Choroid plexus epithelial cell (primary cell): ENCODE measurements around the gene RGS7.

ENCODE experiments used
- DNase-seq: peaks from one replicate; pipeline ENCODE4 v3.0.0-alpha.2; 2010; ENCODE audit warnings: low read depth
- H3K4me3 ChIP-seq: 2 replicates; pipeline ENCODE4 v1.5.1; 2011; ENCODE audit warnings: low read depth, mild to moderate bottlenecking, control low read depth, low read length, moderate library complexity
- CTCF ChIP-seq: conservative IDR thresholded peaks from 2 replicates; pipeline ENCODE4 v1.5.1; 2011; ENCODE audit warnings: low read depth, mild to moderate bottlenecking, control low read depth, inconsistent platforms, low read length, moderate library complexity

RGS7 gene

GRCh38 chr1:241181971-241182370 is 175.0 kb downstream of the RGS7 start:
- no peak for TF ChIP-seq CTCF
- no peak overlapping the region for H3K4me3 ChIP-seq
- DNase-seq = no peak

GRCh38 chr1:241181471-241181870 is 175.5 kb downstream of the RGS7 start:
- DNase-seq = no peak
- no peak for TF ChIP-seq CTCF
- H3K4me3 ChIP-seq = no peak overlapping the region

- DNase-seq = no peak
- H3K4me3 ChIP-seq = no peak overlapping the region
- no peak for TF ChIP-seq CTCF
Observed at GRCh38 chr1:241180569-241180968, 176.4 kb downstream of the RGS7 start.

- no peak for DNase-seq
- no peak for TF ChIP-seq CTCF
Observed at GRCh38 chr1:241177660-241178059, 179.3 kb downstream of the RGS7 start.

GRCh38 chr1:241172486-241172885 is 184.5 kb downstream of the RGS7 start:
- no peak for DNase-seq
- H3K4me3 ChIP-seq = no peak overlapping the region
- no peak for TF ChIP-seq CTCF

More at GRCh38 chr1:241177660-241178059, 179.3 kb downstream of the RGS7 start:
- no peak overlapping the region for H3K4me3 ChIP-seq

GRCh38 chr1:241171991-241172390 is 185.0 kb downstream of the RGS7 start:
- no peak for TF ChIP-seq CTCF
- no peak overlapping the region for H3K4me3 ChIP-seq
- DNase-seq = no peak

GRCh38 chr1:241167121-241167630 is 189.8 kb downstream of the RGS7 start:
- no peak for TF ChIP-seq CTCF
- DNase-seq = no peak
- H3K4me3 ChIP-seq = no peak overlapping the region
